Mesodermal cell (in vitro differentiated cells): Measurements from ENCODE around the gene LTF.
A peak's percentile ranks its signal among the peaks of the same experiment; 100 is the strongest.

Experiments
- H3K27ac ChIP-seq: 2 replicates; pipeline ENCODE4 v1.7.0; 2013; ENCODE audit warnings: mild to moderate bottlenecking, low read depth, low read length, moderate library complexity; ENCODE audit not compliant: severe bottlenecking
- H3K36me3 ChIP-seq: 2 replicates; pipeline ENCODE4 v1.7.1; 2013; ENCODE audit warnings: mild to moderate bottlenecking, low read length, moderate library complexity; ENCODE audit not compliant: control insufficient read depth, insufficient read depth
- H3K4me1 ChIP-seq: one replicate; pipeline ENCODE4 v1.7.1; 2013; ENCODE audit warnings: mild to moderate bottlenecking, low read length; ENCODE audit not compliant: insufficient read depth, control insufficient read depth, poor library complexity, severe bottlenecking
- H3K4me3 ChIP-seq: 2 replicates; pipeline ENCODE4 v1.7.0; 2013; ENCODE audit warnings: low read length, control low read depth, mild to moderate bottlenecking; ENCODE audit not compliant: insufficient read depth, poor library complexity, severe bottlenecking; ENCODE audit errors: extremely low read depth
- H3K9me3 ChIP-seq: 2 replicates; pipeline ENCODE4 v1.7.1; 2013; ENCODE audit warnings: mild to moderate bottlenecking, low read length, moderate library complexity; ENCODE audit not compliant: control insufficient read depth
- WGBS, 2 experiments: methylation state at CpG; one replicate each; pipeline ENCODE4 v1.1.5; 2013; ENCODE audit warnings: missing lambda C conversion rate in 2 of 2; ENCODE audit not compliant: insufficient coverage in 2 of 2; 5-methylcytosine and 5-hydroxymethylcytosine counted together

LTF gene

DNA sequence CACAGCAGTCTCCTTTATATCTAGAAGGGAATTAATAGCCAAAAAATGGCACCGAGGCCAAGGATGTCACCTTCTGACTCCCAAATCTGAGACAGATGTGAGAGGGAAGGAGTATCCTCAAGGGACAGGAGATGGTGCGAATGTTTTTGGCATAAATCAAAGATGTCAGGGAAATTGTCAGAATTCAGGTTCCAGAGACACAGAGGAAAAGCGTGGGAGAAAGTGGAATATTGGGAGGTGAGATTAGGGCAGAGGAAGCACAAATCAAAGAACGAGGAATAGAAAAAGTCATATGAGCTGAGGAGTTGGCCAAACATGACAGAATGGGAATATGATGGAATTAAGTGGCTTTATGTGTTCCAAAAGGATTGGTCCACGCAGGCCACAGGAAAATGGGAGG lies 63.9 kb downstream of the LTF start:
- H3K4me1 ChIP-seq: peaks cover 15% of the 10 kb centered on the region
- H3K4me3 ChIP-seq: no peak overlapping the region
- H3K27ac ChIP-seq: no peak overlapping the region
- H3K9me3 ChIP-seq: no peaks in the 10 kb centered on the region
- 87 to 95% methylated on average over 5 of the region's 5 CpGs for WGBS, 2 experiments
- H3K36me3 ChIP-seq: no peaks in the 10 kb centered on the region

DNA sequence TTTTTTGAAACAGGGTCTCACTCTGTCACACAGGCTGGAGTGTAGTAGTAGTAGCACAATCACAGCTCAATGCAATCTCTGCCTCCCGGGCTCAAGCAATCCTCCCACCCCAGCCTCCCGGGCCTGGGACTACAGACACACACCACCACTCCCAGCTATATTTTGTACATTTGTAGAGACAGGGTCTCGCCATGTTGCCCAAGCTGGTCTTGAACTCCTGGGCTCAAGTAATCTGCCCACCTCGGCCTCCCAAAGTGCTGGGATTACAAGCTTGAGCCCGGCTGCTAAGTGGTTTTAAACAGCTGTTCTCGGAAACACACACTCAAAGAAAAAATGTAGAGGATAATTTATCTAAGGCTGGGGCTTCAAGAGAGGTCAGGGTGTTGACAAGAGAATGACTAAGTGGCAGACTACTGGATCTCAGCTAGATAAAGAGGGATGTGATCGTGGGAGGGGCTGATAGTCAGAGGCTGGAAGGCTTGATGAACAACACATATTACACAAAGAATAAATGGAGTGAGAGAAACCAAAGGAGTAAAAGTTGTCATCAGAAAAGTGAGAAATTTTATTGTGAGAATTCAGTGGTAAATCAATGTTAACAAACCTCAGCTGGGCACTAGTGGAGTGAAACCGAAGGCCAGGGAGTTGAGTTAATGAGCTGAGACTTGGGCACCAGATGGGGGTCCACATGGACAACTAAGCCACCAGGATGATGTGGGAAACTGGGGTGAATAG lies 64.5 kb downstream of the LTF start:
- no peak overlapping the region for H3K4me3 ChIP-seq
- H3K27ac ChIP-seq: peak overlapping the region; percentile 77
- no peaks in the 10 kb centered on the region for H3K36me3 ChIP-seq

DNA sequence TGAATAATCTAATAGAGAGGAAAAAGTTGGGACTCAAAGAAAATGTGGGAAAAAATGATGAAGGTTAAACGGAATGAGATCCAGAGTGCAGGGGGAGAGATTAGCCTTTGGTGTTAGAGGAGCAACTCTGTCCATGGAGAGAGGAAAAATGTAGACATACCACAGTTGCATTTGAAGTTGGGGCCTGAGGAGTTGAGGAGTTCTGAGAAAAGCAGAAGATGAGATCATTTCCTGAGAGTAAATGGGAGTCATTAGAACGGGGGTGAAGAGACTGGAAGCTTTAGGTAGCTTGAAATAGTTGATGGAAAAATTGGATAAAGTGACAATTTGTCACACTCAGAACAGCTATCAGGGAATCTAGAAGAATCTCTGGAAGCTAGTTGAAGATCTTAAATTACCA lies 65.1 kb downstream of the LTF start:
- Histone ChIP-seq H3K4me3 (no peak overlapping the region), H3K9me3 (no peaks in the 10 kb centered on the region), H3K4me1 (peaks cover 15% of the 10 kb centered on the region), H3K36me3 (no peaks in the 10 kb centered on the region), H3K27ac (peak overlapping the region; percentile 77)
- 76 to 77% methylated on average over 2 of the region's 2 CpGs for WGBS, 2 experiments

More for the DNA sequence above, 64.5 kb downstream of the LTF start:
- Histone ChIP-seq H3K9me3 (no peaks in the 10 kb centered on the region), H3K4me1 (peaks cover 15% of the 10 kb centered on the region)
- WGBS, 2 experiments: 69 to 82% methylated on average over 5 of the region's 8 CpGs

DNA sequence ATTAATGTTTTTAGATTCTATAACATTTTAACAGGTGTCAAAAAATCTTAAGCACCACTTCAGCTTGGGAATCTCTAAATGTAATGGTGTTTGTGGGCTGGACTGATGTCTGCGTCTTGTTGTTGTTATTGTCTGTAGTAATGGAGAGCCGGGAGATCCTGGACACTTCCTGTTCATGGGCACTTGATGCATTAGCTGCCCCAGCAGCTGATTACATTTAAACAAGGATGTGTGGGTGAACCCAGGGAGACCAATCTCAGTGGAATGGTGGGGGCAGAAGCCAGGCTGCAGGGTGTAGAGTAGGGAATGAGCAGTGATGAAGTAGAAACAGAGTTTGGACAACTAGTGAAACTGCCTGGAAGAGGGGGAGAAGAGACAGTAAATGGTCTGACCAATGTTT lies 65.6 kb downstream of the LTF start:
- no peak overlapping the region for H3K4me3 ChIP-seq
- H3K27ac ChIP-seq: no peak overlapping the region
- no peaks in the 10 kb centered on the region for H3K9me3 ChIP-seq
- H3K36me3 ChIP-seq: no peaks in the 10 kb centered on the region
- 100% methylated on average over 2 of the region's 2 CpGs; no CpG with 5 or more reads in 1 of the 2 experiments for WGBS, 2 experiments
- H3K4me1 ChIP-seq: peaks cover 15% of the 10 kb centered on the region

DNA sequence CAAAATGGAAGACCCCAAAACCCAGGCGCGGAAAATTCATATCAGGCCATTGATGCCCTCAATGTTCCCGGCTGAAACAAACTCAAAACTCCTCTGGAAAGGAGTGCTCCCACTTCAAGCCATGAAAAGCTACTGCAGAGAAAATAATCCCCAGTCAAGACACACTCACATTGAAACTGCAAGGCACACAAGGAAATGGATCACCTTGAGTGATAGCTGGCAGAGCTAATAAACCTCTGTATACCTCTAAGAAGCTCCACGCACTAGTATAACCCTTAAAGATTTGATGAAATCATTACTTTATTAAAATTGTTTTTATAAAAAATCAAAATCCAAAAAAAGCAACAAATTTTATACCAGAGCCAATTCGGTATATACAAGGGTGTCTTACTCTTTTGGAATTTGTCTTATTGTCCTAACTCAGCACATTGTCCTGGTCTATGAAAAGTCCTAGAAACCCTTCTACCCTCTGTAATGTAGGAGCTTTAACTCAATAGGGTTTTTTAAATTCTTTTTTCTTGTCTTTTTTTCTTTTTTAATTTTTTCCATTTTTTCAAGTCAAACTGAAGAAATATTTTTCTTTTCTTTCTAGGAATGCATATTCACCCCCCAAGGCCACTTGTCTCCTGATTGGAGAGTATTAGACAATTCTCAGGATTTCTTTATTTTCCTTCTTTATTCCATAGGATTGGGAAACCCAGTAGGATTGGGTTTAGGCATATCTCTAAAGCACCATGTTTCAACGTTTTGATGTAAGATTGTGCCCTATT lies 66.3 kb downstream of the LTF start:
- H3K9me3 ChIP-seq: no peaks in the 10 kb centered on the region
- H3K4me1 ChIP-seq: peaks cover 15% of the 10 kb centered on the region
- 91 to 100% methylated on average over 2 to 5 of the region's 6 CpGs for whole genome bisulfite sequencing, 2 experiments
- H3K27ac ChIP-seq: no peak overlapping the region
- H3K36me3 ChIP-seq: no peaks in the 10 kb centered on the region
- no peak overlapping the region for H3K4me3 ChIP-seq

DNA sequence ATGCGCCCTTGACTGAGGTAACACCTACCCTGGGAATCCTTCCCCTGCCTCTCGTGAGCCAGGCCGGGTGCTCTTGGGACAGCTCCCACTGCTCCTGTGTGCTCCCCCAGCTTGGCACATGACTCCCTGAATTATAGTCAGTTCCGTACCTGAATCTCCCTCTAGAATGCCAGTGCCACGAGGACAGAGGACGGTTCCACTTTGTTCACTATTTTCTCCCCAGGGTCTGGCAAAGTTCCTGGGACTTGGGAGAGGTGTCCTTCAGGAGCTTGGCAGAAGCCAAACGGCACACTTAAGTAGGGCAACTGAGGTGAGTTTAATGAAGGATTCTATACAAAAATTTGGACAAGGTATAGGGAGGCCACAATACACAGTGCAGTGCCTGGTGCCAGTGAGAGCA lies 67.6 kb downstream of the LTF start:
- Histone ChIP-seq H3K27ac (no peak overlapping the region), H3K4me1 (peaks cover 15% of the 10 kb centered on the region), H3K9me3 (no peaks in the 10 kb centered on the region), H3K36me3 (no peaks in the 10 kb centered on the region), H3K4me3 (no peak overlapping the region)
- WGBS, 2 experiments: 92 to 97% methylated on average over 4 to 5 of the region's 7 CpGs

DNA sequence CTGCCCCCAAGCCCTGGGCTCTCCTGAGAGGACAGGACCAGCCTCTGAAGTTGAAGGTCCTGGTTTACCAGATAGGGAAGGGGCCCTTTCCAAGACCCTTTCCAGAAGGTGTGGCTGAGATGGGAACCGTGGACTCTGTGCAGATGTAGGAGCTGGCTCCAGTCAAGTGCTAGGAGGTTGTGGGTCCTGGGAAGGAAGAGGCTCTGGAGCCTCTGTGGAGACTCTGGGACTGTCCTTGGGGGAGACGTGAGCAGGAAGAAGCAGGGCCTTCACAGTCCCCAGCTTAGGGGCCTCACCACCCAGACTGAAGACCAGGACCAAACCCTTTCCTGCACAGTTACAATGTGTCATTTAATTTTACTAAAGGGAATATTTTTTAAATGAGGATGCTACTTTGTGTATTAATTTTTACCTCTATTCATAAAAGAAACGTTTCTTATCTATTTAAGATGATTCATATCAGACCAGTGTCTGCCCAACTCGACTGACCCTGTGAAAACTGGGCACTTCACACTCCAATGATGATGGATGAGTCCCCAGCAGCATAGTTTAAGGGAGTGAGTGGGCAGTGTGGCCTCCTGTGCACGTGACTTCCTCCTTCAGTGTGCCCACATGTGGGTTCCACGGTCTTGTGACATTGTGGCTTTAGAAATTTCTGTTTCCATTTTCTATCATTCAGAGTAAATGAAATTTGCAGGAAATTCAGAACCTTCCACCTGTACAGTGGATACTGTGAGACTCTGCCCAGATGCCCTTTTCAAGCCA lies 68.8 kb downstream of the LTF start:
- Histone ChIP-seq H3K4me1 (peaks cover 15% of the 10 kb centered on the region), H3K27ac (no peak overlapping the region), H3K4me3 (no peak overlapping the region), H3K36me3 (no peaks in the 10 kb centered on the region), H3K9me3 (no peaks in the 10 kb centered on the region)
- 89 to 100% methylated on average over 1 to 3 of the region's 6 CpGs for WGBS, 2 experiments

DNA sequence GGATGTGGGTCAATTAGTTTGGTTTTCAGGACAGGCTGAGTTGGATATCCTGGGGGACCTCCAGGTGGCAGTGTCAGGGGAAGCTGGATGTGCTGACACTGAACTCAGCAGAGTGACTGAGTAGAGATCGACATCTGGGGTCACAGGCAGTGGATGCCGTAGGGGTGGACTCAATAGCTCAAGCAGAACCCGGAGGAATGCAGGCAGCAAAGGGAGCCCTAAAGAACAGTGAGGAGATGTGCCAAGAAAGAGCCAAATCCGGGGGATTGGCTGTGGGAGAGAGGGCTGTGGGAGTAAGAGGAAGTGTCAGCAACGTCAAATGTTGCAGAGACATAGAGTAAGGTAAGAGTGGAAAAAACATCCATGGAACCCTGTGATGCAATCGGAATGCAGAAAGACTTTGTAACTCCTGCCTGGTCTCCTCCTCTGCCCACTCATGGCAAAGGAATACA lies 69.5 kb downstream of the LTF start:
- H3K4me3 ChIP-seq: no peak overlapping the region
- H3K9me3 ChIP-seq: no peaks in the 10 kb centered on the region
- H3K27ac ChIP-seq: no peak overlapping the region
- peaks cover 12% of the 10 kb centered on the region for H3K4me1 ChIP-seq
- H3K36me3 ChIP-seq: no peaks in the 10 kb centered on the region
- 90 to 92% methylated on average over 6 of the region's 6 CpGs for WGBS, 2 experiments

DNA sequence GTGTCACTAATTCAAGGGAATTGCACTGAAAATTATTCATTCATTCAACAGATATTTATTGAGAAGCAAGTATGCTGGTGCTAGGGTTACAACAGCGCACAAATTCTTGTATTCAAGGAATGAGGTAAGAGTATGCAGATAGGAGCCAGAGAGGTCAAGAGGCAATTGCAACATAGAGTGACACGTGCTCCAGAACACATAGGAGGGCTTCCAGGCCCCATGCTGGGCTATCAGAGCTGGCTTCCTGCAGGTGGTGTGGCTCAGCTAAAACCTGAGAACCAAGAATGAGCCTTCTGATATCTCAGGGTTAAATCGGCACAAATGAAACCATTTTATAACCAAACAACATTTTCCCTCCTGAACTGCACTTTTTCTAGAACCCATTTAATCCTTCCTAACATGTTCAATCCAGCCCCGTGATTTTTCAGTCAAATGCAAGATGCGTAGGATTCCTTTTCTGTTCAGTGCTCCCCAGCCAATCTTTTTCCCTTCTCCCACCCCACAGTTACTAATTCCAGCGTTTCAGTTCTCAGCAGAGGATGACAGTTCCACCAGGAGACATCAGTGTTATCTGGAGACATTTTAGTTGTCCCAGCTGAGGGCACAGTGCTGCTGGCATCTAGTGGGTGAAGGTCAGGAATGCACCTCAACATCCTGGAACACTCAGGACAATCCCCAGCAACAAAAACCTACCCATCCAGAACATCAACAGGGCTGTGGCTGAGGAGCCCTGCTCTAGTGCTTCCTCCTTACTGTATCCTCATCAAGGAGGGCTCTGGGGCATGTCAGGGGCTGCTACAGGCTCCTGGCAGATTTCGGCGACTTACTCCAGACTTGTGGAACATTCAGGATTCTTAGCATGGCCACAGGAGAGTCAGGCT lies 70.9 kb downstream of the LTF start:
- peaks cover 1% of the 10 kb centered on the region for H3K4me1 ChIP-seq
- WGBS, 2 experiments: 73 to 77% methylated on average over 6 of the region's 8 CpGs
- no peak overlapping the region for H3K27ac ChIP-seq
- H3K4me3 ChIP-seq: no peak overlapping the region
- no peaks in the 10 kb centered on the region for H3K9me3 ChIP-seq
- H3K36me3 ChIP-seq: no peaks in the 10 kb centered on the region

DNA sequence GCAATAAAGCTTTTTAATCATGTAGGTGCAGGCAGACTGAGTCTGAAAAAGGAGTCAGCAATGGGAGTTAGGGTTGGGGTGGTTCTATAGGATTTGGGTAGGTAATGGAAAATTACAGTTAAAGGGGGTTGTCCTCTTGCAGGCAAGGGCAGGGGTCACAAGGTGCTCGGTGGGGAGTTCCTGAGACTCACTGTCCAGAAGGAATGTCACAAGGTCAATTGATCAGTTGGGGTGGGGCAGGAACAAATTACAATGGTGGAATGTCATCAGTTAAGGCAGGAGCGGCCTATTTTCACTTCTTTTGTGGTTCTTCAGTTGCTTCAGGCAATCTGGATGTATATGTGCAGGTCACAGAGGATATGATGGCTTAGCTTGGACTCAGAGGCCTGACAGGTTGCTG lies 71.7 kb downstream of the LTF start:
- no peak overlapping the region for H3K4me3 ChIP-seq
- H3K36me3 ChIP-seq: no peaks in the 10 kb centered on the region
- 88 to 100% methylated on average over 1 to 2 of the region's 2 CpGs for WGBS, 2 experiments
- peaks cover 2% of the 10 kb centered on the region for H3K9me3 ChIP-seq
- H3K4me1 ChIP-seq: no peaks in the 10 kb centered on the region
- no peak overlapping the region for H3K27ac ChIP-seq
